Right ventricle myocardium inferior (tissue), 1 donor: ENCODE data around the gene SYNE2. TPM values are rescaled to one million over a fixed set of nuclear protein-coding genes. Genes with fewer than 3 reads are reported as not detected.
"Not testable (repeated sequence)": the region's sequence is repeated elsewhere in the genome, so short reads cannot be mapped to it uniquely, and the experiment has no call there.

Experiments
- ATAC-seq: fragments of 200-7000 bp; cut with Tn5 transposase; one replicate; pipeline ENCODE4 v1.9.1; 2020; ENCODE audit warnings: mild to moderate bottlenecking, moderate library complexity
- DNase-seq: peaks from one replicate; pipeline ENCODE4 v3.0.0; 2021; ENCODE audit errors: missing footprints
- intact Hi-C: fragments of 100-400 bp; cut with DNase I; formaldehyde crosslinking; loops from one replicate; pipeline ENCODE4 v1.11.0; 2022
- total RNA-seq: library from RNA; stranded (reverse); fragmentation: NEBNext Ultra II Directional; extraction: Animal tissue kit (Norgen Biotek cat#: 25700); gene quantifications from one replicate; pipeline ENCODE4 v1.2.1, GENCODE V29; 2021
- donor health status: DM: no; HTN: yes; CAD: no; lungs with severe emphysema.

The SYNE2 gene
- total RNA-seq, 1 donor from 2014 or later = 191 TPM

DNA sequence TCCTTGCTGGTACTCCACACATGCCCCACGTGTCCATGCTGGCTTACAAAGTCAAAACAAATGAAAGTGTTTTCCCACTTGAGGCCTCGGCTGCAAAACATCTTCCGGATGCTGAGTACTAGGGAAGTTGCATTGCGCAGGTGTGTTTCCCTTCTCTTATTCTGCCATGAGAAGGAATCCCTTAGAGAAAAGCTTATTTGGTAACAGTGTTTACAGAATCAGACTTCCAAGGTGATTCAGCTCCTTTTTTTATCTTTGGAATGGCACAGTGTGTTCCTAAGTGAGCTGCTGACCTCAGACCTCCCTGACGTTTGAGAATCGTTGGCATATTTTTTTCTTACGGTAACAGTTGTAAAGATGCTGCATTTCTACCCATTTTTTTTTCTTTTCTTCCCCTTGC lies 230.0 kb downstream of the SYNE2 start:
- no peak for DNase-seq
- ATAC-seq = peak; percentile 34
- intact Hi-C loops = no loop called here

DNA sequence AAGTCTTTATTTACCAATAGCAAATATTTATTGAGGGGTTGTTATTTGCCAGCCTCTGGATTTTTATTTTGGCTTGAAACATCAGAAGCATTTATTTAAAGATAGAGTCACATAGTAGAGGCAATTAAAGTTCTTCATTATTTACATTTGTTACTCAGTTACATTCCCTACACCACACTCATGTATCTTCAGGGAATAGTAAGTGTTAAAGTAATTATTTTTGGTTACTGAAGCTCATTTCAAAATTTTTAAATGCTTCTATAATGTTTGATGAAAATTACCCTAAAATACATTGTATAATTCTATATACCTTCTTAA lies 235.8 kb downstream of the SYNE2 start:
- no peak for ATAC-seq
- no peak for DNase-seq

DNA sequence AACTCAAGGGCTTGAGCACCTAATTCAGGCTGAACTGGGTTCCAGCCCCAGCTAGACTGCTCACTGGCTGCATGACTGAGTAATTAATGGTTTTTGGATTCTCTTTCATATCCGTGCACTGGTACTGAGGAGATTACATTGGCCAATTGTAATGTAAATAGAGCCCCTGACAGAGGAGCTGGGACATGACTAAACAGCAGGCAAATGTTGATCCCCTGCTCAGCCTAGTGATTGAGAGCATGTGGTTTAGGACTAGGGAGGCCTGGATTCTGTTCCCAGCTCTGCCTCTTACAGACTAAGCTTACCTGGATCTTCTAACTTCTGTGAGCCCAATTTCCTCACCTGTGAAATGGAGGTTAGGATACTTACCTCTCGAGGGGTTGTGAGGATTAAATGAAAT lies 237.1 kb downstream of the SYNE2 start:
- intact Hi-C loops = no loop called here
- ATAC-seq = no peak

More for the DNA sequence above, 235.8 kb downstream of the SYNE2 start:
- intact Hi-C loops = no loop called here

DNA sequence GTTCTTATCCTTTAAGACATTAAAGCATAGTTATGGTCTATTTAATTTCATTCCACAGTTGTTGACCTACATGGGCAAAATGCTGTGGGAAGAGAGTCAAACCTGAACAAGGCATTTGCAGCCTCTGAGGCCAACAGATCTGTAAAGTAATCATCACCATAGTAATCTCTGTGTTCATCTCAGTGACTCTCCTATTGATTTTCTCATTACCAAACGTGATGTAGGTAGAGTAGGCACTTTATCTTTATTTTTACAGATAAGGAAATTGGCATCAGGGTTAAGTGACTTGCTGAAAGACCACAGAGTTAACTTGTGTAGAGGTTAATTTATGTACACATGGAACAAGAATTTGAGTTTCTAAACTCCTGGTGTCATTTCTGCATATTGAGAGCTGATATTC lies 238.4 kb downstream of the SYNE2 start:
- DNase-seq = no peak
- no peak for ATAC-seq
- intact Hi-C loops = no loop called here

More for the DNA sequence above, 237.1 kb downstream of the SYNE2 start:
- no peak for DNase-seq

DNA sequence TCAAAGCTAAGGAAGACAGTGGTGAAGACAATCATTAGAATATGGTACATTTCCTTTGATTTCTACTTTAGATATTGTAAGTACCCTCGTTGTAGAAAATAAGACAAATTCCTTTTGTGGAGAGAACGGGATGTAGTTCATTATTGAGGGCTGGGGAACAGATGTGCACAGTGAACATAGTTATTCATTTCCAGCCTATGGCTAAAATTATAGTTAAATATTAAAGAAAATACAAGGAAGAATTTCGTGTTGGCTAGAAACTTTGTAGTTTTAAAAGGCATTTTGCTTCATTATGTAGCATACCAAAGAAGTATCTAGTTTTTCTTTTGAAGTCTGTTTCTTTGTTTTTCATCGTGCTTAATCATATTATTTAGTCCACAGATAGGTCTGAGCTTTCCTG lies 239.5 kb downstream of the SYNE2 start:
- ATAC-seq (no peak), DNase-seq (no peak)
- intact Hi-C loops = no loop called here

DNA sequence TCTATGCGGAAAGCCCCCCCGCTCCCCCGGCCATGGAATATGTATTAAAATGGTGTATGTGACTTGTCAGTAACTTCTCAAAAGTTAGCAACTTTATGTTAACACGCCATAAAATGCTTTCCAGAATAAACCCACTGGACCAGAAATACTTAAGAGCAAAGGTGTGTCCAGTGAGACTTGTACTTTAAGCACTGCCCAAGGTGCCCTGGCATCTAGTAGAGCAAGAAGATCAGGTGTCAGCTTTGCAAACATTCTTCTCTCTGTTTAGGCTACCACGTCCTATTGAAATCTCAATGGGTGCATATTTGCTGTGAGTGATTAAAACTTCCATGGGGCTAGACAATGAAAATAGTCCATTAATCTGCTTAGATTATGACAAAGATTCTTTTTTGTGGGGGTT lies 240.1 kb downstream of the SYNE2 start:
- ATAC-seq = no peak
- intact Hi-C loops = no loop called here
- DNase-seq = no peak

DNA sequence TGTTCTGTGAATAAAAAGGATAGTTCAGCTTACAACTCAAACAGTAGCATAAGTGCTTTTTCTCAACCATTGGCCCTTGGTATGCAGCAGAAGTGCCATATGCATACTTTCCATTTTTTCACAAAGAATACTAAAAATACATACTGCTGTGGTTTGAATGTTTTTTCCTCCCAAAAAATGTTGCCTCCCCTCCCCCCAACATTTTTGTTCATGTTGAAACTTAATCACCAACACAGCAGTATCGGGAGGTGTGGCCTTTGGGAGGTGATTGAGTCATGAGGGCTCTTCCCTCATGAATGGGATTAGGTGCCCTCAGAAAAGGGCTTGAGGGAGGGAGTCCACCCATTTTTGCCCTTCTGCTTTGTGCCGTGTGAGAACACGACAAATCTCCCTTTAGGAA lies 242.8 kb downstream of the SYNE2 start:
- intact Hi-C loops = no loop called here

DNA sequence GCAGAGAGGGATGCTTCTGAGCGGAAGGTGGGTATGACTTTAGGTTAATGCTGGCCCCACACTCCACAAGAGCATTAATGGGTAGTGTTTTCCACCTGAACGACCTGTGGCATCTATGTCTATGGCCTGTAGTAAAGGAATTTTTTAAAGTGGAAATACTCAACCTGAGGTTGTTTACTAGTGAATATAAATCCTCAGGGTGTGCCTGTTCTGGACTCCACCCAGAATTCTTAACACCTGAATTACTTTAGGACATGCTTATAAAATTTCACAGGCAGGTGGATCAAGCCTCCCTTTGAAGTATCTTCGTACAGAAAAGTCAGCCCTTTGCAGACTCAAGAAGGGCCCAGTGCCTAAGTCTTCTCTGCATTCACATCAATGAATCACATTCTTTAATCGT lies 245.3 kb downstream of the SYNE2 start:
- DNase-seq (no peak), ATAC-seq (no peak)
- intact Hi-C loops = no loop called here

More for the DNA sequence above, 242.8 kb downstream of the SYNE2 start:
- ATAC-seq (no peak), DNase-seq (no peak)

DNA sequence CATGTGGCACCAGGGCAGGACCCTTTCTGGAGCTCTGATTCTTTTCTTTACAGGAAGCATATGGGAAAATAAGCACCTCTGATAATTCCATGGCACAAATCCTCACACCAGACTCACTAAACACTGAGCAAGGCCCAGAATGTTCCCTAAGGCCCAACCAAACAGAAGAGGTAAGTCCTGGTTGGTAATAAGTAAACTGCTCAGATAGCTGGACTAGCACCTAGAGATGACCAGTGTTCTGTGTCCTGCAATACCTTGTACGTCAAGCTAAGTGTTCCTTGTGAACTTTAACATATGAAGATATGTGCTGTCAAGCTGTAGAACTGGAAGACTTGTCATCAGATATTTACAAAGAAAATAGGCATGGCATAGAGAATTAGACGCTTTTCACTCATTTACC lies 254.6 kb downstream of the SYNE2 start:
- intact Hi-C loops = no loop called here
- ATAC-seq = no peak
- no peak for DNase-seq

DNA sequence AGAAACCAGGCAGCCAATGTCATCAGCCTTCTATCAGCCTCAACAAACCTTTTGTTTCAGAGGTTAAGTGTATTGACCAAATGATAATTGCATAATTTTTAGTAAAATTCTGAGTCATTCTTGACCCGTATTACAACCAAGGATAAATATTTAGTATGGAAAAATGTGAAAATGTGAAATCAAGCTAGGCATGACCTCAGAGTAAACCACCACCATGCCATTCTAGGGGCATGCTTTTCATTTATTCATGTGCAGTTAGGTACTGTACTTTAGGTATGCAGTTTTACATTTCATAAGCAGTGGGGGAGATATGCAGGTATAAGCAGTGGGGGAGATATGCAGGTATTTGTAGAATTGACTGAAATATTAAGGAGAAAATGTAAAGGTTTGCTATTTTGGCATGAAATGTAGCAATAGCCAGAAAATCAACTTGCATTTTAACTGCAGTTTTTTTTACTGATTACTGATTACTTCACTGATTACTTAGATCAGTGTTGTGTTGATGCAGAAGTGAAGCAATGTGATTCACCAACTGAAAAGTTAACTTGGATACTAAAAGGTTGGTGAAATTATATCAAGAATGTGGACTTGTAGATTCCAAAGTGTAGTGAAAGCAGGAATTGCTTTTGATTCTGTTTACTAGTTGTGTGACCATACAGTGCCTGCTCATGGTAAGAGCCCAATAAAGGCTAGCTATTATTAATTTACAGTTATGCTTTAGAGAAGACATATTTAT lies 257.2 kb downstream of the SYNE2 start:
- DNase-seq (no peak), ATAC-seq (no peak)
- intact Hi-C loops = no loop called here

DNA sequence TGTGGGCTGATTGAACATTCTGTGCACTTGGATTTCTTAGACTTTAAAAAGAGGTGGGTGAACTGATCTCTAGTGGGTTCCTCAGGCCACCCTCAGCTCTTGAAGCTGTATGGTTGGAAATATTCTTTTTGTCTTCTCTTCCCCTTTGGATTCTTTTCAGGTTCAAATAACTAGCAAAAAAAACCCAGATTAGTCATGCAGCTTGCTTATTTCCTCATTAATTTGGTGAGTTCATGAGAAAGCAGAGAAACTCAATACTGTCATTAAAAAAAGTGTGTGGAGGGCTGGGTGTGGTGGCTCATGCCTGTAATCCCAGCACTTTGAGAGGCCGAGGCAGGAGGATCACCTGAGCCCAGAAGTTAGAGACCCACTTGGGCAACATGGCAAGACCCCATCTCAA lies 258.0 kb downstream of the SYNE2 start:
- no peak for DNase-seq
- ATAC-seq = no peak
- intact Hi-C loops = no loop called here

DNA sequence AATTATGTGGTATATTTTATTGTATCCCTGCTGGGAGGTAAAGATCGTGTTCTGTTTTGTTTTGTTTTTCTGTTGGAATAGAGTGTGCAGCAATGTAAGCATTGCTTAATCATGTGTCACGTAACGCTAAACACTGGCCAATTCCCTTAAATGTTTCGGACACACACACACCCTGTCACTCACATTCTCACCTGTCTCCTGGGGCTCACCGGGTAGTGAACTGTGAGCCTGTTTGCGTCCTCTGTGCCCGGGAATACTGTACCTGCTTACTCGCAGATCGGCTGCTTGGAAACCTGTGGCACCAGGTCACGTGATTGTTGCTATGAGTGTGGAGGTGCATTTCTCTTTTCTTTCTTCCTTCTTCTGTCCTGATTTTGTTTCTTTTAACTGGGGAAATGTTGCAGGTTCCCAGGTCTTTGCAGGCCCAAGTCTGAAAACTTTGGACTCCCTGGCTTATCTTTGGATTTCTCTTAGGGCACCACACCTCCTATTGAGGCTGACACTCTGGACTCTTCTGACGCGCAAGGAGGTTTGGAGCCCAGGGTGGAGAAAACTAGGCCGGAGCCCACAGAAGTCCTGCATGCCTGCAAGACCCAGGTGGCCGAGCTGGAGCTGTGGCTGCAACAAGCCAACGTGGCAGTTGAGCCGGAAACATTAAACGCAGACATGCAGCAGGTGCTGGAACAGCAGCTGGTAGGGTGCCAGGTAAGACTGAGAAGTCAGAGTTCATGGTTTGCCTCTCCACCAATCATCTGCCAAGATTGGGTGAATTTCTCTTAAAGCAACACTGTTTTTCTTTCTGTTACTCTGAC lies 260.3 kb downstream of the SYNE2 start:
- ATAC-seq (no peak), DNase-seq (no peak)
- intact Hi-C loops = no loop called here

DNA sequence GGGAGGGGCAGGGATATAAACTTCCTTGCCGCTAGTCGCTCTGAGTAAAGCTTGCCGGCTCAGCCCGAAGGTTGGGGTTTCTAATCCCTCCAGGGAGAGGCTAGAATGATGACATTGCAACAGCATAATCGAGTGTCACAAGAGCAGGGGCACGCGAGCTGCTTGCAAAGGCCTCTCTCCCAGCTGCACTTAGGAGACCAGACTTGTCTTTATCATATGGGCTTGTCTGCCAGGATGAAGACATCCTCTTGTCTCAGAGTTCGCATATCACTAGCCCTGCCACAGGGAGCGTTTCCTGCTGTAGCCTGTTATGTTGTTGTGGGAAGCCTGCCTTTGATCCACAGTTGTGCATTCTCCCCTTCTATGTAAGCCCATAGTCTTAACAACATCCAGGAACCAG lies 261.4 kb downstream of the SYNE2 start:
- ATAC-seq = no peak
- intact Hi-C loops = no loop called here

DNA sequence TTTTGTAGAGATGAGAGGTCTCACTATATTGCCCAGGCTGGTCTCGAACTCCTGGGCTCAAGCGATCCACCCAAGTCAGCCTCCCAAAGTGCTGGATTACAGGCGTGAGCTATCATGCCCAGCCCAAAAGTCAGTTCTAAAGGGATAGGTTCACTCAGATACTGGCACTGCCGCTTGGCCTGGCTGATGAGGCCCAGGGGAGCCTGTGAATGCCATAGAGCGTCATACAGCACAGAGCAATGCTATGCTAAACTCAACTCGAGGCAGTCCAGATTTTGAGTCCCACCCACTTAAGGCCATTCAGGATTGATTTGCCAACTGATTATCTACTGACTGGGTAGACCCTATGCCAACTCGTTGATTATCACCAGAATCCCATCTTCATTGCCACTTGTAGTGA lies 262.0 kb downstream of the SYNE2 start:
- no peak for DNase-seq
- intact Hi-C loops = loop anchor here (5.0 kb wide), 1 partner anchor 178 kb away; the partner anchor contains the start of gene ESR2
- no peak for ATAC-seq

More for the DNA sequence above, 261.4 kb downstream of the SYNE2 start:
- no peak for DNase-seq

DNA sequence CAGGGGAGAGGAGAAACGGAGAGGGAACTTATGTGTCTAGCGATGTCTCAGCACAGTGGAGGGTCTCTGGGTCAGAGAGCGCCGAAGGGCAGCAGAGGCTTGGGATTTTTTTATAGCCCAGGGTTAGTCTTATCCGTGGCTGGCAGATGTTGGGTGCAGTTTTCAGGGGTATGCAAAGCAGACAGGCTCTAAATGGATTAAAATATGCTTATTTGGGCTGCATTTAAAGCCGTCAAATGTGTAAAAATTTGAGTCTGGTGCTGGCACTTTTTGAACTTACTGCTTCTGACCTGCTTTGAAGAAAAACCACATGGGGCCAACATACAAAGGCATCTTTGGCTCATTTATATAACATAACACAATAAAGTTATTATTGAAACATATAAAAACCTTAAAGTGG lies 262.6 kb downstream of the SYNE2 start:
- ATAC-seq = no peak
- intact Hi-C loops = loop anchor here (5.0 kb wide), 1 partner anchor 177 kb away; the partner anchor contains the start of gene ESR2
- no peak for DNase-seq

DNA sequence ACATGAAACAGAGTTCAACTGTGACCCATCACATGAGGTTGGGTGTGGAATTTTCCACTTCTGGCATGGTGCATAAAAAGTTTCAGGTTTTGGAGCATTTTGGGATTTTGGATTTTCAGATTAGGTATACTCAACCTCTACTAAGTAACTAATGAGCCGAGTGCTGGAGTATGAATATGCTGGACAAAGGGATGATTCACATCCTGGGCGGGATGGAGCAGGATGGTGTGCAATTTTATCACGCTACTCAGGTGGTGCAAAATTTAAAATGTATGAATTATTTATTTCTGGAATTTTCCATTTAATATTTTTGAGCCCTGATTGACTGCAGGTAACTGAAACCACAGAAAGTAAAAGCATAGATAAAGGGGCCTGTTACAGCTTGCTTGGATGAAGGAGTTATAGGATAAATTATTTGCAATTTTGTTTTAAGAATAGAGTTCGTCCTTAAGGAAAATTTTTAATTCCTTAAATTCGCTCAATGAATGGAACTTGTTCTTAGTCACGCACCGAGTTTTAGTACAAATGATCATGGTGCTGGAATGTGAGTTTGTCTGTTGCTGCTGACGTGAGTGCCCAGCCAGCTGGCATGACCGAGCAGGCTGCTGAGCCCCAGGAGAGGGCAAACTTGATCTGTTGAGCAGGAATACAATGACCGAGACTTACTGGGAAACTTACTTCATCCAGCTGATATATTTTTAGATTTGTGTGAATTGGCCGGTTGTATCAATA lies 265.0 kb downstream of the SYNE2 start:
- ATAC-seq (peak; percentile 94), DNase-seq (peak; percentile 73)
- intact Hi-C loops = loop anchor here (5.0 kb wide), 1 partner anchor 174 kb away; the partner anchor contains the start of gene ESR2

DNA sequence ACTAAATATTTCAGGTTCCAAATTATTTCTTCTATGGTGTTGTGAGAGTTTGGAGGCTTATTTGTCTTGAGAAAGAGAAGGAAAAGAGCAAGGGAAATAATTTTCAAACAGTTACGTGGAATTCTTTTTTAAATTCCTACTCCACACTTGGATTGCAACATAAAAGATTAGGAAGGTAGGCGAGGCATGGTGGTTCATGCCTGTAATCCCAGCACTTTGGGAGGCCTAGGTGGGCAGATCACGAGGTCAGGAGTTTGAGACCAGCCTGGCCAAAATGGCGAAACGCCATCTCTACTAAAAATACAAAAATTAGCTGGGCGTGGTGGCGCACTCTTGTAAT lies 265.6 kb downstream of the SYNE2 start:
- intact Hi-C loops = loop anchor here (5.0 kb wide), 1 partner anchor 174 kb away; the partner anchor contains the start of gene ESR2
- DNase-seq, ATAC-seq: not testable (repeated sequence)

DNA sequence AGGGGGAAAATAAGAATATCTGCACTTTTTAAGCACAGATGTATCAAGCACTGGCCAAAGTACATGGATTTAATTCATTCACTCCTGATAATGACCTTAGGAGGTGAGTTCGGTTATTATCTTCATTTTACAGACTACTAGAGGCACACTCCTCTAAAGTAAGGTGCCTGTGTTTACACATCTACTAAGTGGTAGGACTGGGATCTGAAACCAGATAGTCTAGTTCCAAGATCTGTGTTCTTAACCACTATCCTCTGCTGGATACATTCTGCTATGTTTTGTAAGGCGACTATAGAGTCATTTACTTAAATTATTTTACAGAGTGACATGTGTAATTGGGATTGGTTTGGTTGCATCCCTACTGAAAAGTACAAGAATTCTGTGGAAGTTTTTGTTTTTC lies 266.1 kb downstream of the SYNE2 start:
- intact Hi-C loops = loop anchor here (5.0 kb wide), 1 partner anchor 173 kb away; the partner anchor contains the start of gene ESR2
- ATAC-seq (no peak), DNase-seq (no peak)

DNA sequence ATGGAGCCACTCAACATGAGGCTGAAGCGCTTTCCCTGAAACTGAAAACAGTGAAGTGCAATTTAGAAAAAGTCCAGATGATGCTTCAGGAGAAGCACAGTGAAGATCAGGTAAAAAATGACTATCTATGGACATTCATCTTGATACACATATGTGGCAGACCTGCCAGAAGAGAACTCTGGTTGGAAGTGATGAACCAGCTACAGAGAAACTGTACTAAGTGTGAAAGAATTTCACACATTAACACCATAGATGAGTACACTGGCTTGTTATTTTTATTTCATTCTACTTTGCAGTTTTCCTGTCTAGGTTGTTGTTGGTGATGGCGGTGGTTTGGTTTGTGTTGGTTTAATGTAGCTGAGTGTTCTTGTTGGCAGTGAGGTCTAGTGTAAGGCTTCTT lies 266.7 kb downstream of the SYNE2 start:
- DNase-seq = no peak
- ATAC-seq = no peak
- intact Hi-C loops = loop anchor here (5.0 kb wide), 1 partner anchor 173 kb away; the partner anchor contains the start of gene ESR2
